Gastrocnemius medialis (tissue), 4 donors: ENCODE results near the gene RBM38. TPM values are rescaled to one million over a fixed set of nuclear protein-coding genes. Genes with fewer than 3 reads are reported as not detected.
A peak's percentile ranks its signal among the peaks of the same experiment; 100 is the strongest.

Experiments used
- ATAC-seq, 2 donors: fragments of 150-250 bp; one replicate each; pipeline ENCODE4 v1.9.1; 2016
- DNase-seq, 2 donors: peaks; one replicate each; pipeline ENCODE4 v3.0.0-alpha.2; 2019
- H3K27ac ChIP-seq, 4 donors: fragments of 200-600 bp; sonication (generic); 1 replicate in 1 of 4; 2 replicates in 3 of 4; pipeline ENCODE4 v1.5.1; 2016 to 2018; ENCODE audit warnings: mild to moderate bottlenecking in 2 of 4, moderate library complexity in 1 of 4
- H3K27me3 ChIP-seq, 3 donors: fragments of 200-600 bp; sonication (generic) in 2 of 3; 1 replicate in 1 of 3; 2 replicates in 2 of 3; pipeline versions ENCODE4 v1.5.1 to v1.6.0; 2016 to 2019; ENCODE audit warnings: mild to moderate bottlenecking in 1 of 3, moderate library complexity in 1 of 3
- H3K36me3 ChIP-seq, 2 donors: fragments of 200-600 bp; sonication (generic) in 1 of 2; one replicate each; pipeline ENCODE4 v1.5.1; 2017 to 2018
- H3K4me1 ChIP-seq, 2 donors: fragments of 200-600 bp; sonication (generic) in 1 of 2; one replicate each; pipeline ENCODE4 v1.5.1; 2016 to 2017; ENCODE audit warnings: mild to moderate bottlenecking in 2 of 2
- H3K4me3 ChIP-seq, 4 donors: fragments of 200-600 bp; sonication (generic) in 3 of 4; 1 replicate in 1 of 4; 2 replicates in 3 of 4; pipeline ENCODE4 v1.5.1; 2016 to 2019; ENCODE audit warnings: mild to moderate bottlenecking in 2 of 4
- H3K9me3 ChIP-seq, 3 donors: fragments of 200-600 bp; sonication (generic) in 2 of 3; 1 replicate in 1 of 3; 2 replicates in 2 of 3; pipeline ENCODE4 v1.5.1; 2016 to 2019
- CTCF ChIP-seq, 5 experiments: fragments of 450-650 bp in 3 of 5; fragments of 200-600 bp in 2 of 5; sonication (generic) in 2 of 5; IDR thresholded peaks in 4 of 5; conservative IDR thresholded peaks in 1 of 5; 1 replicate in 4 of 5; 2 replicates in 1 of 5; pipeline ENCODE4 v1.5.1; 2016 to 2019; ENCODE audit warnings: antibody characterized with exemption in 5 of 5, mild to moderate bottlenecking in 3 of 5, moderate library complexity in 3 of 5
- POLR2A ChIP-seq, 2 donors: fragments of 450-650 bp; IDR thresholded peaks; one replicate each; pipeline ENCODE4 v1.6.1; 2017; ENCODE audit warnings: antibody characterized with exemption in 2 of 2, mild to moderate bottlenecking in 2 of 2, moderate library complexity in 2 of 2
- in situ Hi-C, 4 donors: fragments of 200-750 bp; cut with MboI; loops; one replicate each; pipeline versions ENCODE4 v1.15.0 to v1.8.0; 2017; ENCODE audit warnings: low sequenced_read_pairs in 4 of 4
- intact Hi-C: fragments of 100-400 bp; cut with DNase I; formaldehyde crosslinking; loops from one replicate; pipeline ENCODE4 v1.15.1; 2023; ENCODE audit warnings: low total_unique reads
- total RNA-seq, 4 donors: library from RNA; depleted of rRNA; stranded (reverse); fragments of >200 nt; gene quantifications; one replicate each; pipeline versions ENCODE4 v1.1.0 to v1.2.3, GENCODE V29; 2016

Gene RBM38
- total RNA-seq, 4 donors from 2014 or later, result 56.7 to 229 (median 177) TPM

GRCh38 chr20:57386762-57387161, 4.4 kb upstream of the RBM38 start:
- H3K27ac ChIP-seq, result no peak overlapping the region
- intact Hi-C loops, result loop anchor here (10.0 kb wide), 1 partner anchor 208 kb away; no protein-coding TSS in a partner anchor
- no peak for TF ChIP-seq POLR2A (IDR thresholded peaks at IDR 0.05)
- TF ChIP-seq CTCF (IDR thresholded peaks at IDR 0.05 in 4 of 5, conservative IDR thresholded peaks at IDR 0.05 in 1 of 5), result no peak
- peaks cover 15 to 17% of the 10 kb centered on the region in 2 donors for H3K4me1 ChIP-seq
- no peaks in the 10 kb centered on the region for H3K9me3 ChIP-seq
- in situ Hi-C loops, result loop anchor here (5.0 to 25.0 kb wide), 4 partner anchors 106 to 826 kb away; partner anchors contain the start of gene PMEPA1 (in 1 of the 4)
- no peak overlapping the region for H3K4me3 ChIP-seq
- H3K36me3 ChIP-seq, result no peaks in the 10 kb centered on the region
- no peaks in the 10 kb centered on the region for H3K27me3 ChIP-seq
- DNase-seq (peak in 1 of 2 donors; percentile 10), ATAC-seq (no peak)

DNA sequence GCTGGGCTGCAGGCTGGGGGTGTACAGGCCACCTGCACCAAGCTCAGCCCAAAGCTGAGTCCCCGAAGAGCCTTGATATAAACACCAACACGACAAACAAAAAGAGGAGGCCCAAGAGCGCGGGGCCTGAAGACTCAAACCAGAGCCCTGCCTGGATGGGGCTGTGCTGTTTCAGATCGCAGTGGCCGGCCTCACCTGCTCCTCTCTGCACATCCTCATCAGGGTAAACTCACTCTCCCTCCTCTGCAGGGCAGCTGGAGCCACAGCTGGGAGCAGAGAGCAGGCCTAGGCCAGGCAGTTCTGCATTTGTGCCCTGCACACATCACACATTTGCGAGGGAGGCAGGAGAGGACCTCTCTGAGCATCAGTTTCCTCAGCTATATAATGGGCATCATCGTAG, 3.7 kb upstream of the RBM38 start:
- intact Hi-C loops, result loop anchor here (10.0 kb wide), 1 partner anchor 207 kb away; no protein-coding TSS in a partner anchor
- ATAC-seq, result no peak
- no peaks in the 10 kb centered on the region for H3K36me3 ChIP-seq
- H3K27ac ChIP-seq, result no peak overlapping the region
- no peaks in the 10 kb centered on the region for H3K27me3 ChIP-seq
- in situ Hi-C loops, result loop anchor here (5.0 to 25.0 kb wide), 4 partner anchors 105 to 825 kb away; partner anchors contain the start of gene PMEPA1 (in 1 of the 4)
- H3K9me3 ChIP-seq, result no peaks in the 10 kb centered on the region
- peak in 1 of 2 donors; percentile 9 for DNase-seq
- no peak overlapping the region for H3K4me3 ChIP-seq
- TF ChIP-seq CTCF (IDR thresholded peaks at IDR 0.05 in 4 of 5, conservative IDR thresholded peaks at IDR 0.05 in 1 of 5), result no peak
- TF ChIP-seq POLR2A (IDR thresholded peaks at IDR 0.05), result no peak
- H3K4me1 ChIP-seq, result peaks cover 19% of the 10 kb centered on the region in 2 donors

GRCh38 chr20:57387945-57388371, 3.2 kb upstream of the RBM38 start:
- DNase-seq (peak in 1 of 2 donors; percentile 14), ATAC-seq (no peak)
- peaks cover 23 to 24% of the 10 kb centered on the region in 2 donors for H3K4me1 ChIP-seq
- in situ Hi-C loops, result loop anchor here (5.0 to 25.0 kb wide), 4 partner anchors 104 to 824 kb away; partner anchors contain the start of gene PMEPA1 (in 1 of the 4)
- no peaks in the 10 kb centered on the region for H3K9me3 ChIP-seq
- H3K27ac ChIP-seq, result no peak overlapping the region
- no peaks in the 10 kb centered on the region for H3K27me3 ChIP-seq
- intact Hi-C loops, result loop anchor here (10.0 kb wide), 1 partner anchor 207 kb away; no protein-coding TSS in a partner anchor
- peaks cover 0 to 1% of the 10 kb centered on the region in 2 donors for H3K36me3 ChIP-seq
- TF ChIP-seq CTCF (IDR thresholded peaks at IDR 0.05 in 4 of 5, conservative IDR thresholded peaks at IDR 0.05 in 1 of 5), result no peak
- H3K4me3 ChIP-seq, result no peak overlapping the region

DNA sequence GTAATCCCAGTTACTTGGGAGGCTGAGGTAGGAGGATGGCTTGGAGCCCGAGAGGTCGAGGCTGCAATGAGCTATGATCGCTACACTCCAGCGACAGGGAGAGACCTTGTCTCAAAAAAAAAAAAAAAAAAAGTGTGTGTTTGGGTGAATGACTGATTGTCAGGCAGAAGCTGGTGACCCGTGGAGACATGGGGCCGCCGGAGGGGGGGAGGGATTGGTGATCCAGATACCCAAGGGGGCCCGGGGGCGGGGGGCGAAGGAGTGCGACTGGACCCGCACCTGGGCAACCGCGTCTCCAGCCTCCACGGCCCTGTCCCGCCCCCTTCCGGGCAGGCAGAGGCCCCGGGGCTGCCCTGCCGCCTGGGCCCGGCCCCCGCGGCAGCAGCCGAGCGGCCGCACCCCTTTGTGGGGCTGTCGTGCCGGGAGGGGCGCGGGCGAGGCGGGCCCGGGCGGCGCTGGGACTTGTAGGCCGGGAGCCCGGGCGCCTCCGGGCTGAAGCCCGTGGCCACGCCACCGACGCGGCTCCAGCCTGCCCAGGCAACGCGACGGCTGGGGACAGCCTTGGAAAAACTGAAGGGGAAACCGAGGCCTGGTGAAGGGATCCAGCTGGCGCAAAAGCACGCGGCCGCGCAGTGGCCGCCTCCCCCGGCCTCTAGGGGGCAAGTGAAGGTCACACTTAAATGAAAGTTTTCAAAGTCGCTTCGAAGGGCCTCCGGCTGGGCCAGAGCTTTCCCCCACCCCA, 2.1 kb upstream of the RBM38 start:
- Histone ChIP-seq H3K27ac (peak overlapping the region; percentile 81 to 90 (median 84)), H3K27me3 (no peaks in the 10 kb centered on the region), H3K4me3 (peak overlapping the region; percentile 48 to 60 (median 52)), H3K9me3 (no peaks in the 10 kb centered on the region), H3K36me3 (peaks cover 0 to 11% of the 10 kb centered on the region in 2 donors), H3K4me1 (peaks cover 35 to 36% of the 10 kb centered on the region in 2 donors)
- TF ChIP-seq POLR2A (IDR thresholded peaks at IDR 0.05) (peak; percentile 47 to 67), CTCF (IDR thresholded peaks at IDR 0.05 in 4 of 5, conservative IDR thresholded peaks at IDR 0.05 in 1 of 5) (peak; percentile 9 to 55 (median 41))
- in situ Hi-C loops (loop anchor here (5.0 to 25.0 kb wide), 4 partner anchors 103 to 823 kb away; partner anchors contain the start of gene PMEPA1 (in 1 of the 4)), intact Hi-C loops (loop anchor here (10.0 kb wide), 1 partner anchor 206 kb away; no protein-coding TSS in a partner anchor)
- DNase-seq, result peak in 1 of 2 donors; percentile 75
- peak; percentile 11 to 28 for ATAC-seq
